ENCODE results near the gene GPR50.

- TF ChIP-seq TAF1 (IDR thresholded peaks at IDR 0.05; ENCODE audit: low read depth) = no peak
- TF ChIP-seq CREB1 (IDR thresholded peaks at IDR 0.05; ENCODE audit: low read depth) = no peak
- no peak for TF ChIP-seq ZBTB7A (IDR thresholded peaks at IDR 0.05; ENCODE audit: low read depth)
- TF ChIP-seq YY1 (IDR thresholded peaks at IDR 0.05; ENCODE audit: low read depth) = no peak
- TF ChIP-seq EP300 (IDR thresholded peaks at IDR 0.05; ENCODE audit: borderline replicate concordance) = no peak
- TF ChIP-seq EGR1 (IDR thresholded peaks at IDR 0.05) = no peak
- TF ChIP-seq FOXM1 (IDR thresholded peaks at IDR 0.05; ENCODE audit: borderline replicate concordance, low read depth) = no peak
- TF ChIP-seq RAD21 (IDR thresholded peaks at IDR 0.05; ENCODE audit: low read depth) = no peak
- TF ChIP-seq TEAD4 (IDR thresholded peaks at IDR 0.05) = no peak
Observed at GRCh38 chrX:151161690-151162089, 14.7 kb upstream of the GPR50 start.
